ENCODE data around the gene PARP12.

PARP12 gene

GRCh38 chr7:140093375-140093774 lies 30.6 kb upstream of the PARP12 start:
- Histone ChIP-seq H3K79me2 (ENCODE audit: insufficient read depth, low read length) (no peaks in the 10 kb centered on the region), H3K4me1 (ENCODE audit: insufficient read depth, low read length, severe bottlenecking) (no peaks in the 10 kb centered on the region), H3K27ac (ENCODE audit: low read depth, low read length, poor library complexity, severe bottlenecking) (no peak overlapping the region), H4K20me1 (ENCODE audit: insufficient read depth, low read length) (no peaks in the 10 kb centered on the region), H3K36me3 (ENCODE audit: insufficient read depth, low read length) (peaks cover 39% of the 10 kb centered on the region), H3K4me3 (ENCODE audit: low read depth, low read length, poor library complexity, severe bottlenecking) (no peak overlapping the region), H3K4me2 (ENCODE audit: low read length) (no peak overlapping the region), H3K9me3 (ENCODE audit: low read length) (no peaks in the 10 kb centered on the region), H3K9ac (ENCODE audit: low read length) (no peak overlapping the region), H2AFZ (ENCODE audit: low read length) (no peak overlapping the region), H3F3A (ENCODE audit: insufficient read depth, low read length) (no peaks in the 10 kb centered on the region), H3K9me2 (ENCODE audit: low read depth, low read length) (no peaks in the 10 kb centered on the region), H3K27me3 (ENCODE audit: insufficient read depth, low read length) (no peaks in the 10 kb centered on the region)
- TF ChIP-seq EZH2 (IDR thresholded peaks at IDR 0.05; ENCODE audit: borderline replicate concordance, low read length) (no peak), CTCF (IDR thresholded peaks at IDR 0.05; ENCODE audit: low read length) (no peak)

GRCh38 chr7:140085447-140085846 lies 22.7 kb upstream of the PARP12 start:
- Histone ChIP-seq H3K27ac (ENCODE audit: low read depth, low read length, poor library complexity, severe bottlenecking) (no peak overlapping the region), H3K79me2 (ENCODE audit: insufficient read depth, low read length) (no peaks in the 10 kb centered on the region), H3K4me2 (ENCODE audit: low read length) (no peak overlapping the region), H3K9ac (ENCODE audit: low read length) (no peak overlapping the region), H3K9me3 (ENCODE audit: low read length) (no peaks in the 10 kb centered on the region), H3K36me3 (ENCODE audit: insufficient read depth, low read length) (no peaks in the 10 kb centered on the region), H3K9me2 (ENCODE audit: low read depth, low read length) (no peaks in the 10 kb centered on the region), H3K4me3 (ENCODE audit: low read depth, low read length, poor library complexity, severe bottlenecking) (no peak overlapping the region), H3K27me3 (ENCODE audit: insufficient read depth, low read length) (0 out of 2 replicates have a peak, but pooled peaks cover 4% of the 10 kb centered on the region), H2AFZ (ENCODE audit: low read length) (no peak overlapping the region), H4K20me1 (ENCODE audit: insufficient read depth, low read length) (no peaks in the 10 kb centered on the region), H3F3A (ENCODE audit: insufficient read depth, low read length) (no peaks in the 10 kb centered on the region), H3K4me1 (ENCODE audit: insufficient read depth, low read length, severe bottlenecking) (no peaks in the 10 kb centered on the region)
- TF ChIP-seq CTCF (IDR thresholded peaks at IDR 0.05; ENCODE audit: low read length) (no peak), EZH2 (IDR thresholded peaks at IDR 0.05; ENCODE audit: borderline replicate concordance, low read length) (no peak)

- no peaks in the 10 kb centered on the region for H3K4me1 ChIP-seq (ENCODE audit: insufficient read depth, low read length, severe bottlenecking)
- H3F3A ChIP-seq (ENCODE audit: insufficient read depth, low read length), result no peaks in the 10 kb centered on the region
- H3K27ac ChIP-seq (ENCODE audit: low read depth, low read length, poor library complexity, severe bottlenecking), result no peak overlapping the region
- TF ChIP-seq EZH2 (IDR thresholded peaks at IDR 0.05; ENCODE audit: borderline replicate concordance, low read length), result no peak
- TF ChIP-seq CTCF (IDR thresholded peaks at IDR 0.05; ENCODE audit: low read length), result no peak
- no peaks in the 10 kb centered on the region for H4K20me1 ChIP-seq (ENCODE audit: insufficient read depth, low read length)
- H3K79me2 ChIP-seq (ENCODE audit: insufficient read depth, low read length), result no peaks in the 10 kb centered on the region
- H3K9me3 ChIP-seq (ENCODE audit: low read length), result no peaks in the 10 kb centered on the region
- no peak overlapping the region for H2AFZ ChIP-seq (ENCODE audit: low read length)
- no peaks in the 10 kb centered on the region for H3K9me2 ChIP-seq (ENCODE audit: low read depth, low read length)
- 0 out of 2 replicates have a peak, but pooled peaks cover 7% of the 10 kb centered on the region for H3K27me3 ChIP-seq (ENCODE audit: insufficient read depth, low read length)
- H3K4me2 ChIP-seq (ENCODE audit: low read length), result no peak overlapping the region
- H3K9ac ChIP-seq (ENCODE audit: low read length), result no peak overlapping the region
- H3K4me3 ChIP-seq (ENCODE audit: low read depth, low read length, poor library complexity, severe bottlenecking), result no peak overlapping the region
- no peaks in the 10 kb centered on the region for H3K36me3 ChIP-seq (ENCODE audit: insufficient read depth, low read length)
Measured at GRCh38 chr7:140084972-140085371, 22.2 kb upstream of the PARP12 start.
